Measurements from ENCODE around the gene UMAD1. TPM values are rescaled to one million over a fixed set of nuclear protein-coding genes. Genes with fewer than 3 reads are reported as not detected.

The UMAD1 gene
- total RNA-seq, 1 experiment from 2014 or later: 25.1 TPM

DNA sequence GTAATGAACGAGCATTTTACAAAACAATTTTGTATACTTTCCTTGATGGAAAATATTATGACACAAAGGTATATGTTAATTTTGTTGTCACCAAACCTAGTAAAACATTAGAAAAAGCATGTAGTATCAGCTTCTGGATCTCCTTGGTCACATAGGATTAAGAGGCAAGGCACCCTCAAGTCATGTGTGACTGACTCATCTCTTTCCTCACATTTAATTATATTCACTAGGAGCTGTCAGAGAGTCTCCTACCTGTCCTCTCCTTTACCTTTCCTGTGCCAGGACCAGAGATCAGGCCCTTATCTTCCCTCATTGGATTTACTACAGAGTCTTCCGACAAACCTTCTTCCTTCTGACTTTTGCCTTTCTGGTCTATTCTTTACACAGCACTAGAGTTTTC is 189.1 kb downstream of the UMAD1 start:
- no peak for DNase-seq (ENCODE audit: low read depth)

DNA sequence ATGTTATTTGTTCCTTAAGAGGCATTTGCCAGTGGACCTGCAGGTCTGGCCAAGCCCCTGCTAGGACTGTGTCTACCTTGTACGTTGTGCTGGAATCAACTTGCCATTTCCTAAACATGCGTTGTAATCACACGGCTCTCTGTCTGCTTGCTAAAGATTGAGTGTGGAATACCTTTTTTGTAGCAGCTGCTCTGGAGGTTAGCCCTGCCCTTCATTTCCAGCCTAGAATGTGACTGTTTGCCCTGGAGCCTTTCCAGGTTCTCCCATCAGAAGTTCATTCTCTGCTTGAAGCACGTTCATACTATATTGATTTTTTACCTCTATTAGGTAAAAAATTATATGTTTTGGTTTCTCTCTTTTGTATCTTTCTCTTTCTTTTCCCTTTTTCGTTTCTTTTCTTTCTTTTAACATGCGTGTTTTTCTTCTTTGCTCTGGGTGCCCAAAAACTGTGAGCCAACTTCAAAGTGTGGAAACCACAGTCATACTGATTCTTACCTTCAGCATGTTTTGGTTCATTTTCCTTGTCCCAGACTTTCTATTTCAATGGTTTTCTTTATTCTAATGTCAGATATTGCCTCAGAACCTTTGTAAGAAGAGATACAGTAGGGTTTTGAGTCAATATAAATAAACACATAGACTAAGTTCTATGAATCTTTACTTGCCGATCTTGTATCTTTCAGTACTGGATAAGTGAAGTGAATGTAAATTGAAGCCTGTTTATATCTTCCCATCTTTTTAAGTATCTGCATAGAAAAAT is 189.7 kb downstream of the UMAD1 start:
- peak; percentile 29 for DNase-seq (ENCODE audit: low read depth)

DNA sequence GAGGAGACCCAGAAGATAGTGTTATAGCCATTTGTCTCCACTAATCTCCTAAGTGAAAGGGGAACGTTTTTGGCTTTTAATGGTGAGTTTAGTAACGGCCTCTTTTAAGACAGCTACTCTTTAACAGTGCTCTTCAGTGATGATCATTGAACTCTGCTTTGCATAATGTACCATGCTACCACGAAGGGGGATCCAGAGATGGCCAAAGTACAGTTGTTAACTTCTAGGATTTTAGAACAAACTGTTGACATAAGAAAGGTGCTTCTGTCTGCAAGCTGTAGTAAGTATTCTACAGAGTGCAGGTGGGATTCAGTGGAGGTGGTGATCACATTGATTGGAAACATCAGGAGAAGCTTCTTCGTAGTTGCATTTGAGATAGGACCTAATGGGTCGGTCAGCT is 192.0 kb downstream of the UMAD1 start:
- no peak for DNase-seq (ENCODE audit: low read depth)

DNA sequence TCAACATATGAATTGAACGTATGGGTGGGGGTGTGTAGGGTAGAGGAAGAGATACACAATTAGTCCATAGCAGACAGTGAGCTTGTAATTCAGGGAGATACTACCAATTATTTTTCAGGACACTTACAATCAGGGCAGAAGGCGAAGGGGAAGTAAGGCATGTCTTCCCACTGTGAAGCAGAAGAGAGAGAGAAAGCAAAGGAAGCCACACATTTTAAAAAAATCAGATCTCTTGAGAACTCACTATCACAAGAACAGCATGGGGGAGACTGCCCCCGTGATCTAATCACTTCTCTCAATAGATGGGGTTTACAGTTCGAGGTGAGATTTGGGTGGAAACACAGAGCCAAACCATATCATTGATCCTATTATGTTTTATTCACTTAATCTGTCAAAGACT is 194.2 kb downstream of the UMAD1 start:
- DNase-seq (ENCODE audit: low read depth): no peak

DNA sequence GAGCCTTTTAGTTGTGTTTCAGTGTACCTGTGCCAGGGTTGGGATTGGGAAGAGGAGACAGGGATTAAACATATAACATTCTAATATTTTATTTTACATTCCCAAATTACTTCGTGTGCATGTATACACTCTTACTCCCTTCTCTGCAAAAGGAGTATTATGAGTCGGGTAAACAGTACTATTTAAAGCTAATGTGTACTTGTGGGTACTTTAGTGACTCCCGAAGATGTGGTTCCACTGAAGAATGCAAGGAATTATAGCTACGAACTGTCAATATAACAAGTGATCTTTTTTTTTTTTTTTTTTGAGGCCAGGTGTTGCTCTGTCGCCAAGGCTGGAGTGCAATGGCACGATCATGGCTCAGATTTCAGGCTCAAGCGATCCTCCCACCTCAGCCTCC is 200.5 kb downstream of the UMAD1 start:
- no peak for DNase-seq (ENCODE audit: low read depth)

DNA sequence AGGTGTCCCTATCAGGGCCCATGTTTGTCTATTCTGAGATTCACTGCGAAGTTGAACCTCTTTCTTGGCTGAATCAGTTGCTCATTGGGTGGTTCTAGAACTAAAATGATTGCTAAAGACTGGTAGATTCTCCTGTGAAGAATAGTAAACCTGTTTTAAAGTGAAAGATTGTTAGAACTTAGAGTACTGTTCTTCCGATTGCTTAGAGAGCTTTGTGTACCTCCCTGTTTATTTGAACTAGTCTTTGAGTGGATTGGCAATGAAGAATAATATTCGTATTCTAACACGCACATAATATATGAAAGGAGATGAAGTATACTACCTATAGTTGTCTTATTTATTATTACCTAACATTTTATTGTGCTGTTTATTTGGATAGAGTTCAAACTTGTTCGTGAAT is 202.7 kb downstream of the UMAD1 start:
- no peak for DNase-seq (ENCODE audit: low read depth)

DNA sequence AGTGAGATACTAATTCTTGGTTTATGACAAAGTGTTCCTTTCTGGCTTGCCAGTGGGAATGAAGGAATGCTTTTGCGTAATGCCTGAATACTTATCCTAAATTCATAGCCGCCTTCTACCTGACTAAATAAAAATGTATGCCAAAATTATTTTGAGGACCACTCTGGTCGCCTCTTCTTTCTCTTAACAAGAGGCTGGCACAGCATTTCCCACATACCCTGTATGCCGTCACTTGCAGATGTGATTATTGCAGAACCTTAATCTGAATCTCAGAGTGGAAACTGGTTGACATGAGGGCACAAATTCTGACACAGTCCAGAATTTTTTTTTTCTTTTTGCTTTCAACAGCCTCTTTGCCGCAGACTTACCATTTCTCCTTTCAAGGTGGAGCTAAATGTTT is 203.4 kb downstream of the UMAD1 start:
- no peak for DNase-seq (ENCODE audit: low read depth)

DNA sequence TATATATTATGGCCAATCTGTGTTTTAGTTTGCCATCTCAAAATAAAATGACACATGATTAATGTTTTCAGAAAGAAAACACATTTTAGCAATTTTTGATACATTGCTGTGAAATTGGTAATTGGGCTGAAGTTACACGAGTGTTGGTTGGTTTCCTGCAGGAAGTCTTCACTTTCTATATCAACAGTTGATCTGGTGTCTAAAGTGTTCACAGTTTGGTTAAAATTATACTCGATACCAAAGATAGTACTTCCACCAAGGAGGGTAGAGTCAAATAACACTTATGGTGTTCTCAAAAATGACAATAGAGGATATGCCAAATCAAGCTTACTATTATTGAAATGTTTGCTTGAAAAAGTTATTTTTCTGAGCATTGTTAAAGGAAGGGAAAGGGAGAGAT is 207.7 kb downstream of the UMAD1 start:
- no peak for DNase-seq (ENCODE audit: low read depth)

DNA sequence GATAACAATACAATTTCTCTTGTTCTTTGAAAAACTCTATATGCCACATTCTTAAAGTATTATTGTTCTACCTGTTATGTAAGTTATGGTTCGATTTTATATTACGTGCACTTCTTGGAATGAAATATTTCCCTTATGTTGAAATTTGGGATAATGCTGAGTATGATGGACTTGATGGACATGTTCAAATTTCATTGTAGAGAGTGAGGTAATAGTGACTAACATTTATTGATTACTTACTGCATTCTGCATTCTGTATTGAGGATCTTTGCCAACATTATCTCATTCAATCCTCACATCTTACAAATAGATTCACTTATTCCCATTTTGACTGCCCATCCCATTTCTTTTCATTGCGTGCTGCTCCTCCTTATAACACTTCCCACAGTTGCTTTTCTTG is 208.3 kb downstream of the UMAD1 start:
- DNase-seq (ENCODE audit: low read depth): no peak

DNA sequence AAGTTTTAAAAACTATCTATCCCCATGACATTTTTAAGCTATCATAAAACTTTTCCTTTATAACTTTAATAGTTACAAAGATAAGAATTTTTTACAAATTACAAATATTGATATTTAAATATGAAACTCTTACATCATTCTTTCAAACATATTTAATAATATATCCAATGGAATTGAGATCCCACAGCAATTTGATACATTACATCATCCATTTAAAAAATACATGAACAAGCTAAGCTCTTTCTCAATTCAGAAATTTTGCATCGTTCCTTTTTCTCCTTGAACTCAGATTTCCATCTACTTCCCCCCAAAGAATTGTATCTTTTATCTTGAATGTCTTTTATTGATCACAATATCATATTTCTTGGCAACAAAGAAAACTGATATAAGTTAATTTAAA is 209.6 kb downstream of the UMAD1 start:
- DNase-seq (ENCODE audit: low read depth): no peak

DNA sequence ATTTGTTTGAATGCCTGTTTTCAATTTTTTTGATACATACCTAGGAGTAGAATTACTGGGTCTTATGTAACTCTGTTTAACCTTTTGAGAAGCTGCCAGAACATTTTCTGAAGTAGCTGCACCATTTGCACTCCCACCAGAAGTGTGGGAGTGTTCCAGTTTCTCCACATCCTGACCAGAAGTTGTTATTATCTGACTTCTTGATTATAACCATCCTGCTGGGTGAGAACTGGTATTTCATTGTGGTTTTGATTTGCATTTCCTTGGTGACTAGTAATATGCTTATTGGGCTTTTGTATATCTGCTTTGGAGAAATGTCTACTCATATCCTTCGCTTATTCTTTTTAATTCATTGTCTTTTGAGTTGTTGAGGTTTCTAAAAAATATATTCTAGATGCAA is 210.8 kb downstream of the UMAD1 start:
- peak; percentile 5 for DNase-seq (ENCODE audit: low read depth)

DNA sequence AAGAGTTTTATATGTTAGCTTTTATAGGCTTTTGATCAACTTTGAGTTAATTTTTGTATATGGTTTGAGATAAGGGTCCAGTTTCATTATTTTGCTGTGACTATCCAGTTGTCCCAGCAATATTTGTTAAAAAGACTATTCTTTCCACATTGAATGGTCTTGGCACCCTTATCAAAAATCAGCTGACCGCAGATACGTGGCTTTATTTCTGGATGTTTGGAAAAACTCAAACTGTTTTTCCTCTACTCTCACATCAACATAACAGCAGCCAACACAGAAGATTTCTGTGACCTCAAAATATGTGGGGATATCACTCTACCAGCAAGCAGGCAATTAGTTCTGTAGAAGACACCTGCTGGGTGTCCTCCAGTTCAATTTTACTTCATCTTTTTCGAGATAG is 211.4 kb downstream of the UMAD1 start:
- DNase-seq (ENCODE audit: low read depth): no peak

DNA sequence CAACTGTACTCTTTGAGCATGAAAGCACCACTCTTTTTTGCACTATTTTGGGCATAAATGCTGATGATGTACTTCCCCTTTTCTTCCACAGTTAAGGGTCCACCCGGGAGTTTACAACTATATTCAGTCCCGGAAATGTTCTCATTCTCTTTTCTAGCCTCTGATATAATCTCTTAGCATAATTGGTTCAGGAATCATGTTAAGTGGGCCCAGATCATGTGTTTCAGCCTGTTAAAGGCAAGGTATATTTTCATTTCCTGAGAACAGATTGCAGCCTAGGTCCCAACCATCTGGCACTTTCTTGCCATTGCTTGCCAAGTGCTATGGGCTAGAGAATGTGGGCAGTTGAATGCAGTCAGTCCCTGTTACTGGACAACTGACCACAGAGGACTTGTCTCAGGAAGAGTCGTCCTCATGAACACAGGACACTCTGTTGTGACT is 216.6 kb downstream of the UMAD1 start:
- DNase-seq (ENCODE audit: low read depth): peak; percentile 20

DNA sequence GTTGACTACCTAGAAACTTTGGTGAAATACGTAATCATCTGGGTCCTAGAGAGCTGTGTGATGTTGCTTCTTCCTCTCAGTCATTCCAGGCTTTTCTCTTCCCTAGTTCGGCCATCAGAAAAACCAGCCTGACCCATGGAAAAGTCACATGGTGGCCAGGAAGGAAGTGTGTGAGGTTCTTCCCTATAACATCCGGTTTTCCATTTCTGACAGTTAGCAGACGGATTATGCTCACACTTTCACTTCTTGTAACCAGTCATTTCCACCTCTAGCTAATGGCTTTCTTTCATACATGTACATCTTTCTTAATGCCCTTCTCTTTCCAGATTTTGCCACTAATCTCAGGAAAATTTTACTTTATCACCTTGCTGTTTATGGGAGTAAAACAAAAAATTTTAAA is 218.0 kb downstream of the UMAD1 start:
- DNase-seq (ENCODE audit: low read depth): no peak

DNA sequence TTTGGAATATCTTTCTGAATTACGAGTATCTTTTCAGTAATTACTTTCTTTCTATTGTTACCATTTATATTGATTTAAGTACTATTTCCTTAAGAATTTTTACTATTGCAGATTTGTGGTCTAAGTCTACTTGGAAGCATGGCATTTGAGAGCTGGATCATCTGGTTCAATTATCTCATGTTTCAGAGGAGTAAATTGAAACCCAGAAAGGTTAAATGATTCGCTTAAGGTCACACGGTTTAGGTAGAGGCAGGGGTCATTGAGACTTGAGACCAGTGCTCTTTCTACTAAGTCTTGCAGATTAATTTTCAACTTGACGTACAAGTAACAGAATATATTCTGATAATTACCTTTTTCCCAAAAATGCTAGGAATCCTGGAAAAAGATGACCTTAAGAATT is 218.9 kb downstream of the UMAD1 start:
- peak; percentile 61 for DNase-seq (ENCODE audit: low read depth)

DNA sequence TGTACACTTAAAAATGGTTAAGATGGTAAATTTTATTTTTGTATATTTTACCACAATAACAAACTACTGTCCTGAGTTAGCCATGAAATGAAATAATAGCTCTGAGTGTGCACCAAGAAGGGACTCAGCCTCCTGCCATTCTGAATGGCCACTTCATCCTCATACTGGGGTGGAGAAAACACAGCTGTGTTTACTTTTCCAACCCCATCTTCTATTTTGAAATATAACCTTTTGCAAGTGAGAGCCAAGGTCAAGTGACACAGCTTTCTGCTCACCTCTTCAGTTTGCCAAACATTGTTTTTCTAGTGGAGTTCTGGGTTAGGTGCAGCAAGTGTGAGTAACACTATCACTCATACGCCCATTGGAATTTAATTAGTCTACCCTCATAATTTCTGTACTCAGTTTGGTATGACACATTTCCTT is 220.7 kb downstream of the UMAD1 start:
- peak; percentile 91 for DNase-seq (ENCODE audit: low read depth)

DNA sequence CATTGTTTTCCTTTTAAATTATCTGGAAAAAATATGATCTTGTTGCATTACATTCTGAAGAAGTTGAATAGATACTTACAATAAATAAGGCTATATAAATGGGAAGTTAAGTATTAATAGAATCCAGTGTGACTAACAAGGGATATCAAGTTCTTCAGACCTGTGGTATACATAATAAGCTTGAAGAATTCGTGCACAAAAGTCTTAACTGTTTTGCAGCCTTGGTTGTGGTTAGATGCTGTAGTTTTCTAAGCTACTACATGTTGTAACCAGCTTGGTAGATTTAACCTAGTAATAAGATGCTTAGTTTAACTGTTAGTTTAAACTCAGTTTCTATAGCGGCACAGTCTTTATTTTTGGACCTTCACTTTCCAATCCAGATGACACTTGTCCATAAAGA is 221.8 kb downstream of the UMAD1 start:
- peak; percentile 44 for DNase-seq (ENCODE audit: low read depth)

DNA sequence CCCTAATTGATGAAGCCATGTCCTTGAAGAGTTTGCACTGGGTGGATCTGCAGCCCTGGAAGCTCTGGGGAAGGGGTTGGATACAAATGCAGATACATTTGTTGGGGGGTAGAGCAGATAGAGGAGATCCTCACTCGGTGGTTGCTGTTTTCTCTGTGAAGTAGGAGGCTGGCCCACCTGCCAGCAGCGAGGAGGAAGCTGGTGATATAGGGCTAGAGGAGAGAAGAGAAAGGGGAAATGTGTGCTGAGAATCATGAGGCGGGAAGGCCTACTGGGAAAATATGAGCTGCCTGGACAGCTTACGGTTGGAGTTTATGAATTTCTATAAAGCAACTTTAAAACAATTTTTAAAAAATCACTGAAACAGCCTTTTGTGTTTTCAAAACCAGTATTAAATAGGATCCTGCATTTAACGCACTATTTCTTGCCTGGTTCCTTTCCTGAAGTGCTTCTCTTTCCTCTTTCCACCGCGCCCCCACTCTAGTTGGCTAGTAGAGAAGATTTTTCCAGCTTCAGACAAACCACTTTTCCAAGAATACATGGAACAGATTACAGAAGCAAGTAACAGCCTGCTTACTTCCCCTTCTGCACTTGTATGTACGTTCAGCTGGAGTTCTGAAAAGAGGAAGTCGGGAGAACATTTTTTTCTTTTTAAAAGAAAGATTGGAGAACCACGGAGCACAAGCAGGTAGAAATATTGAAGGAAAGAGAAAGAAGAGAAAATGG is 227.5 kb downstream of the UMAD1 start:
- no peak for DNase-seq (ENCODE audit: low read depth)

DNA sequence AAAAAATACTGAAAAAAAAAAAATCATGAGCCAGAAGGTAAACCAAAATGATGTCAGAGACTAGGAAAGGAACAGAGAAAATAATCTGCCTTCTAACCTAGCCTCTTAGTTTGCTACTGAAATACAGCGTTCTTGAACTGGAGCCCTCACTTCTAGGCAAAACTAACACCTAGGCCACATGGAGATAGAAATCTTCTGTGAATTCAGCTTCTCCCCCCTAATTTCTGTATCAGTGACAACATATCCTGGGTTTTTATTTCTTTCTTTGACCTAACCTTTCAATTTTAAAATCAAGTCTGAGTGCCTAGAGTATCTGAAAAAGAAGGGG is 228.0 kb downstream of the UMAD1 start:
- DNase-seq (ENCODE audit: low read depth): no peak

DNA sequence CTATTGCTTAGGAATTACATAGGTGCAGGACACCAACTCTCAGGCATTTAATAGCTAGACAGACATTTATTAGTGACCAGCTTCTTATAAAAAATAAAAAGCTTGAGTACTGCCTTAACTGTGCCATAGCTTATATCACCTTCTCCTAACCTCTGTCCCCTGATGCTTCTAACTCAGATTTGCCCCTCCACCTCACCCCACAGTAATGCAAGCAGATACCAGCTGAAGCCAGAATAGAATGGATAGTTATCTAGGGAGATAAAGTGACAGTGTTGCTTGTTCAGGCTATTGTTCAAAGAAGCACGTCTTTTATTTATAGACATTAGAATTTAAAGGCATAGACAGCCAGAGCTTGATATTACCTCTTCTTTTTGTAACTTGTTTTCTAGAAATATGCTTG is 228.5 kb downstream of the UMAD1 start:
- DNase-seq (ENCODE audit: low read depth): no peak

DNA sequence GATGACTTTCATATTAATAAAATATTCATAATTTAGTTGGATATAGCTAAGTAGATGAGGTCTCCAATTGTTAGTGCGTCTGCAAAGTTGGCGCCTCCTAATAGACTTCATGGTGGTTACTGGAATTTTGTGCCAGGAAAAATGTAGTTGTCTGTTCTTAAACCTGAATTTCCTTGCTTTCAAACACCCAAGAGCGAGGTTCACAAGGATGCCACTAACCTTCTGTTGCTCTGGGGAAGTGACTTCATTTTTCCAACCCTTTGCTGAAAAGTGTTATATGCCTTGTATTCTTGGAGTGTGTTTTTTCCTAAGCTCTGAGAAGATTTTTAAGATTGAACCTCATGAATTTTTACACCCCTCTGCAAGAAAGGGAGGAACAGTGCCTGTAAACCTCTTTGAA is 229.1 kb downstream of the UMAD1 start:
- DNase-seq (ENCODE audit: low read depth): no peak

DNA sequence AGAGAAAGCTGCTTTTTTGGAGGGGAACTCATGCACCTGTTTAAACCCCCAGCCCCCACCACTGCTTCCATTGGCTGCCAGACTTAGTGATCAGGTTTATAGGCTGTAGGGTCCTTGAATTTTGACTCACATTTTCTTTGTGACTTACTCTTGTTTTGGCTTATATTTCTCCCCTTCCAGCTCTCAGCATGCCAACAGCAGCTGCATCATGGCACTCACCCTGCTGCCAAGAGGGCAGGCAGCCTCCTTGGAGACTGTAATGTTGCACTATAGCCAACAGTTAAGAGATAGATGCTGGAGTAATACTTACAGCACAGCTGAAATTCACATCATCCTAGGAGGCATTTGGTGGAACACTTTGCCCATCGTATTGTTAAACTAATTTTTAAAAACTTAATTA is 230.0 kb downstream of the UMAD1 start:
- DNase-seq (ENCODE audit: low read depth): peak; percentile 43

DNA sequence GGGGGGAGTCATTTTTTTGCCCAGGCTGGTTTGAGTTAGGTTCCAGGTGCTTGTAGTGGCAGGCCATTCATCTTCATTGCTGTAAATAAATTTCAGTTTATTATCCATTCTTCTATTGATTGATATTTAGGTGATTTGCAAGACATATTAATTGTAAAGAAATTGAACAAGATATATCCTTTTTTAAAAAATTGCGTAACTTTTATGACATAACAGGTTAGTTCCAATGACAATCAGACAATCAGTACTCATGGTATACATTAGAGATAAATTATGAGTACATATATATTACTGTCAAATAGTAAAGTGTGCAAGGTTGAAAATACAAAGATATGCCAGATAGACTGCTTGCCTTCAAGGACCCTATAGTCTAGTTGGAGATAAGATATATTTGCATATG is 235.9 kb downstream of the UMAD1 start:
- no peak for DNase-seq (ENCODE audit: low read depth)
